NCI-H1105 (cell line): Measurements from ENCODE around the gene DGKI.

Experiments used
- DNase-seq: peaks from one replicate; lab custom pipeline; 2025; lab: John Stamatoyannopoulos, UW

Gene DGKI

DNA sequence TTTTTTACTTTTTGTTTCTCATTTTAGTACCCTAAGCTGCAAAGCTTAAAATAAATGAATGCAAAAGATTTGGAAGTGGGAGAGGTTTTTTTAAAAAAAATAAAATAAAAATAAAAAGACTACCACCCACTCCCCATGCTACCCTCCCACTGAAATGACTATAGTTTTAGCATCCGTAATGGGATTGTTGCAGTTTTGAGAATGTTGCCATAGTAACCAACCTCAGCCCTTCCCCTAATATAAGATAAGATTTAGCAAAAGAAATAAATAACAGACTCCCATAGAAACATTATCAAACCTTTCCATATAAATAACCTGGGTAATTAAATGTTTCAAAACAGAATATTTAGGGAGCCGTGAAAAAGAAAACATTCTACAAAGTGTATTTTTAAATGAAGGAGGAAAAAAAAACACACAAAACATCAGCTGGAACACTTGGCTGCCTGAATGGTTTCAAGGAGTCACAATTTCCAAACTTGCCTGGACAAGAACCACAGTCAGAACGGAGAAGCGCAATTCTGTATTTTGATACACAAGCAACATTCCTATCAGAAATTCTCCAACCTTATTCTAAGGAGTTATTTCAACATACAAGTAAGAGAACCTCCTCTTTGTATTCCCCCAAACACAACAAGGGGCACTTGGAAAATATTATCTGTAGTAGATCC lies 57.4 kb downstream of the DGKI start:
- DNase-seq, result peak; percentile 43

GRCh38 chr7:137787301-137787976 lies 59.3 kb downstream of the DGKI start:
- no peak for DNase-seq

GRCh38 chr7:137778511-137778910 lies 68.3 kb downstream of the DGKI start:
- DNase-seq, result no peak

DNA sequence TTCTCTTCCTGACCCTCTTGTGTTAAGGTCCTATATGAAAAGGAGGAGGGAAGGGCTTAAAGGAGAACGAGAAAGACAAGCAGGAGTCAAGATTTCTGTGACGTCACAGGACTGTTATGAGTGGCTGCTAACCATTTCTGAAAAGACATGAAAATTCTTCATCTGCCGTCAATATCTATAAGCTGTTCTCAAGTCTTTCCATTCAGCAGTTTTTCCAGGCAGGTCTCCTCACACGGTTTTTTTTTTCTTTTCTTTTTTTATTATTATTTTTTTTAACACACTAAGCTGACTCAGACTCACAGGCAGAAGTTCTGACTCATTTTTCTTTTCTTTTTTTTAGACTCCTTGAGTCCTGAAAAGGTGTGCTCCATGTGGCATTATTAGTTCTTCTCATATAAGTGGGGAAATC lies 72.0 kb downstream of the DGKI start:
- no peak for DNase-seq

DNA sequence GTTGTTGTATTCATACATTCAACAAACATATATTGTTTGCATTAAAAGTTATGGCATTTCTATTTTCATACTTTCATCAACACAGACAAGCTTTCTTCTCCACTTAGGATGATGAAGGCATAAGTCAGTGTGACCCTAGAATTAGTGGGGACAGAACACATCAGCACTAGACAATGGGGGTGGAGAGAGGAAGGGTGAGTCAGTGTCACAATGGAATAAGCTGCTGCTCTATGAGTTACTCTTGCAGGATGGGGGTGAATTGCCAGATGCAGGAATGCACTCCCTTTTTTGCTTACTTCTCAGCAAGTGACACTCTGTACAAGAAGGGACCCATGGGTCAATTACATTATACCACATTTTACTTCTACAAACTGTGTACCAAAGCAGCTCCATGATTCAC lies 74.0 kb downstream of the DGKI start:
- DNase-seq, result no peak

- DNase-seq, result no peak
Observed at GRCh38 chr7:137772316-137772715, 74.5 kb downstream of the DGKI start.

DNA sequence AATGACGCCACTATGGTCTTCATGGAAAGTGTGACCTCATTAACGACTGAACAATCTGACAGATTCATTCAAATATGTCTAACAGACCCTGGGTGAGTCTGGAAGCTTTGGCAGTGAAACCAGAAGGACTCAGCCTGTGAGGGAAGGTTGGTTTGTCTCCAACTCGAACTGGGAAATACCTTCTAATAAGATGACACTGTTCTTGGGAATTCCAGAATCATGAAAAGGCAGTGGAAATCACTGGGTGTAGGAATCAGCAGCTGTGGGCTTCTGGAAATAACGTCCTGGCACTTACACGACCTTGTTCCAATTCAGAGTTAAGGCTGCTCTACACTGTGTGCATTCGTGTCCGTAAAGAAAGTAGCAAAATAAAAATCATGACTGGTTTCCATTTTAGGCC lies 75.1 kb downstream of the DGKI start:
- DNase-seq, result no peak

DNA sequence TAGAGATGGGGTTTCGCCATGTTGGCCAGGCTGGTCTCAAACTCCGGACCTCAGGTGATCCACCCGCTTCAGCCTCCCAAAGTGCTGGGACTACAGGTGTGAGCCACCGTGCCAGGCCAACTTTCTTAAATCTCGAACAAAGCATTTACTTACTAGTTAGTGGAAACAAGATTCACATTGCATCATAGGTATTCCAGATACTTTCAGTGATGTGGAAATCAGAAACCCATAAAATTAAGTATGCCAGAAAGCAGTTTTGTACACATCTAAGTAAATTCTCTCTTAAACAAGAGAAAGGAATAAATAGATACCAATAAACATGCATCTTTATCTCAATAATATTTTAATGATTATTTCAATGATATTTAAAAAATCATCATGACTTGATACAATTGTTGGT lies 75.5 kb downstream of the DGKI start:
- no peak for DNase-seq

DNA sequence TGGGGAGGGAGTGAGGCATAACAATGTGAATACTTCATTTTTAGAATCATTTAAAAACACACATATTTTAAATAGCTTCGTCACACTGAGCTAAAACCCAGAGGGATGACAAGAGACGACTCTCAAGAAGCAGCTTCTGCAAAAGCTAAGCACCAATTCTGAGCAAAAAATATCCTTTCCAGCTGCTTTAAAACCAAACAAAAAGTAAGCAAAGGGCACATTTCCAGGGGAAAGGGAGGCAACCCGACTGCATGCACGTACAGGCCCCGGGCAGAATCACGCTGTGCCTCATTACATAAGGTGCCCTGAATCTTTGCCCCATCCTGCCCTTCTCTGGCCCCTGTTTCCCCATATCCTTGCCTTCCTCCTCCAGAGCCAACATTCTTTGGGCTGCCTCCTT lies 78.4 kb downstream of the DGKI start:
- DNase-seq, result no peak

- DNase-seq, result no peak
Observed at GRCh38 chr7:137762334-137762733, 84.4 kb downstream of the DGKI start.

- DNase-seq, result peak; percentile 73
Observed at GRCh38 chr7:137760111-137760510, 86.7 kb downstream of the DGKI start.

- no peak for DNase-seq
Observed at GRCh38 chr7:137757146-137757925, 89.4 kb downstream of the DGKI start.

DNA sequence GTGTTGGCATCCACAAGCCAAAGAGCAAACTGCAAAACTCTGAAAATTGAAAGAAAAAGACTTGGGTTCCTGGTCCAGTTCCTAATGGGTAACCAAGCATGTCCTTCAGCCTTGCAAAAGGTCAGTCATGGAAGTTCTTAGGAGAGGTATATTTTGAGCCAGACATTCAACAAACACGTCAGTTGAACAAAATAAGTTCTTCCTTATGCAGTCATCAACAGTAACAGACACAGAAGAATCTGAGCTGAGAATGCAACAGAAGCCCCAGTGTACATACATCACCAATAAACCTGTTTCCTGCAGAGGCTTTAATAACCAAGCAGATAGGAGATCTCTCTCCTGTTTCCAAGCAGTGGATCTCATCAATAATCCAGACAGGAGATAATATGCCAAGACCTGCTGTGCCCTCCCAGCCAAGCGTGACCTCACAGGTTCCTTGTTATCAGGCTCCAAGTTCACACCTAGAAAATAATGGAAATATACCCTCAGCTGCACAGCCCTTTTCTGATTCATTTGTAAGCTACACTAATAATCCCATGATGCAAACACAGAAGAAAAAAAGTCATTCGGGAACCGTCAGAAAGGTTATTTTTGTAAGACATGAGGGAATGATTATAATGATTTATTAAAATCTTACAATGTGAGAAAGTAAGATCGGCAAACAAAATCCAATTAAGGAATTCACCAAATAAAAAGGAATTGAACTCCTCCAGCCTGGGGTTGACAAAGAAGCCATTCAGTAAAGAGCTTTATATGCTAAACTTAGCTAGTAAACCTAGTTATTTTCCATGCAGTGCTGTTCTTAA lies 90.7 kb downstream of the DGKI start:
- no peak for DNase-seq

- no peak for DNase-seq
Observed at GRCh38 chr7:137755427-137755826, 91.3 kb downstream of the DGKI start.

DNA sequence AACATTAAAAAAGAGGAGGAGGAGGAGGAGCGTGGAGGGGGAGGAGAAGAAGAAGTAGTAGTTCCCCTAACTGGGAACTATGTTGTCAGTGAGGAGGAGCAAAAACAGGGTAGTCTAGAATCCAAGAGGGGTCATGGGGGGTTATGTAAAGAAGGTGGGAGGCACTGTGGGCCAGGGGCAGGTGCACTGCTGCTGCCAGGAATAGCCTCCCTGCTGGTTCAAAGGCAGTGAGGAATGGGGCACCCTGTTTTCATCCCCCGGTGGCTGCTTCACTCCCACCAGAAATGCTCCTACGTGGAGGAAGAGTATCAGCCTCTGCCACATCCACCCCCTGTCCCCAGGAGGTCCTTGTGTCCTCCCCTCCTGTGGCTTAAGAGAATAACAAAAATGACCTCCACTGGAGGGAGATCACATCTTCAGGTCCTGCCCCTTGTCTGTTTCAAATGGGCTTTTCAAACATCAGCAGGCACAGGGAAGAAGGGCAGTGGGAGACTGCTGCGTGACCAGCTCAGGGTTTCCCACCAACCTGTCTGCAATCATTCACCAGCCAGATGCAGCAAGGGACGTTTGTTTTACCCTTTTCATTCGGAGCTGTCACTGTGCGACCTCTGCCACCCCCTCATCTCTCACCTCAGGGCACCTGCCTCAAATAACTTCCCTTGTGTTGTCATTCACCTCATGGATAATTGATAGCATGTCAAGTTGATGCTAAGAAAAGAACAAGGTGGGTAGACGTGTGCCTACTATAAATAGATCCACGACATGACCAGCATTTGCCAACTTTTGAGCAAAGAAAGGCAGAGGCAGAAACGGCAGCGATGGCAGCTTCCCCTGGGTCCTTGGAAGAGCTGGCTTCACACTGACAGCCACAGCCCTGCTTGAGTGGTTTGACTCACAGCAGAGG lies 92.6 kb downstream of the DGKI start:
- DNase-seq, result peak; percentile 68

DNA sequence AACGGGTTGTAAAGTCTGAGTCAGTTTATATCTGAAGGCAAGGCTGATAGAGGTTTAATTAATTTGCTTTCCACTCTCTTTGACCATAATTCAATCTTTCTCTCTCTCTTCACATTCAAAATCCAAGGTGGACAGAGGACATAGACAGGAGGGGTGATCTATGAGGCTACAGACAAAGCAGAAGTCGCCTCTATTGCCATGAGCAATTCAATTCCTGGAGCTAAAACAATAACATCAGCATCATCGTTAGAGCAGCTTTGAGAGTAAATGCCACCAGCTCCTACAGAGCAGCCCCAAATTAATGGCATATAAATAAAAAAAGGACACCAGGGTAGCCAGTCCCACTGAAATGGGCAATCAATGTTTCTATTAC lies 93.2 kb downstream of the DGKI start:
- DNase-seq, result no peak

DNA sequence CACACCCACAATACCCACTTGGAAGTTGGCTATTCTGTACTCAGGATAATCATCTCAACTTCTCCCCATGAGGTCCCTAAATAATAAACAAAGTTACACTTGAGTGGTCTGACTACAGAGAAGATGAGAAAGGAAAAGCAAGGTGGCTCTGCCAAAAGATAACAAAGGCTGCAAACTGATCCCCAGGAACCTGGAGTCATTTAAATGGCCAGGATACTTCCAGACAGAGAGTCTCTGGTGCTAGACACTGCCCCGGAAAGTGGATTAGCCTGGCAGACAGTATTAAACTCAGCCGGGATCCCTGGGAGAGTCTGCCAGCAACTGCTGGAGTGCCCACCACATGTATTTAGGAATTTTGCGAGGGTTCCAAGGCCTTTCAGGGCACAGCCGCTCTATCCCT lies 93.7 kb downstream of the DGKI start:
- DNase-seq, result no peak

GRCh38 chr7:137751361-137752009 lies 95.3 kb downstream of the DGKI start:
- no peak for DNase-seq

DNA sequence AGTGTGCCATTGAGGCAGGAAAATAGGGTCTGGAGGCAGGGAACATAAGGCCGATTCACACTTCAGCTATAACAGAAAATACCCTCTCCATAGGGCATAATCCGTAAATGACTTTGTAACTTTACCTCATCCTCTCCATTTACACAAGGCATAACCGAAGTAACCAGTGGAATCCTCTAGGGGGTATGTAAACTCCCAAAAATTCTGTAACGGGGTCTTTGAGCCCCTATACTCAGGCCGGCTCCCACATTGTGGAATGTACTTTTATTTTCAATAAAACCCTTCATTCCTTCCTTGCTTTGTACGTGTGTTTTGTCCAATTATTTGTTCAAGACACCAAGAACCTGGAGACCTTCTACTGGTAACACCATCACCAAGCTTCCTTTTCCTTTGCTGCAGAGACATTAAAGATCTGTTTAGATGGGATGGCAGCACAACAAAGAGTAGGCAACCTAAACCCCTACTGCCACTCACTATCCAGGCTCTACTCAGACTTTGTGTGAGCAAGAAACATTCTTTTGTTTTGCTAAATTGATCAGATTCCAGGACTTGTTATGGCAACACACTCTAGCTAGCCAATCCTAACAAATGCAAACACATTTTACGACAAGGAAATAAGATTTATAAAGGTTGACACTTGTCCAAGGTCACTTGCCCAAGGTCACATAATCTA lies 99.3 kb downstream of the DGKI start:
- DNase-seq, result no peak

- DNase-seq, result no peak
Observed at GRCh38 chr7:137743021-137743420, 103.8 kb downstream of the DGKI start.
